Natural killer cell (primary cell): ENCODE data around the gene SHCBP1L. TPM values are rescaled to one million over a fixed set of nuclear protein-coding genes. Genes with fewer than 3 reads are reported as not detected.

ENCODE experiments used
- ATAC-seq, 3 donors: fragments of 150-1000 bp in 2 of 3; fragments of 200-7000 bp in 1 of 3; cut with Tn5 transposase; 1 replicate in 1 of 3; 2 replicates in 2 of 3; pipeline ENCODE4 v1.10.0; 2021; ENCODE audit warnings: mild to moderate bottlenecking in 2 of 3, moderate library complexity in 2 of 3
- DNase-seq, 2 donors: peaks; one replicate each; pipeline versions ENCODE4 v3.0.0 to v3.0.0-alpha.2; 2013 to 2021; ENCODE audit warnings: mixed read lengths in 1 of 2
- H3K27ac ChIP-seq: one replicate; pipeline ENCODE4 v1.5.1; 2013; ENCODE audit warnings: mild to moderate bottlenecking, low read length
- H3K27me3 ChIP-seq: one replicate; pipeline ENCODE4 v1.6.1; 2013; ENCODE audit warnings: low read length; ENCODE audit not compliant: control insufficient read depth, insufficient read depth
- H3K36me3 ChIP-seq: one replicate; pipeline ENCODE4 v1.6.1; 2013; ENCODE audit warnings: low read length; ENCODE audit not compliant: control insufficient read depth, insufficient read depth
- H3K4me1 ChIP-seq: one replicate; pipeline ENCODE4 v1.6.1; 2013; ENCODE audit warnings: low read length; ENCODE audit not compliant: control insufficient read depth, insufficient read depth
- H3K4me3 ChIP-seq: one replicate; pipeline ENCODE4 v1.5.1; 2013; ENCODE audit warnings: low read length
- H3K9me3 ChIP-seq: one replicate; pipeline ENCODE4 v1.6.1; 2013; ENCODE audit warnings: low read length; ENCODE audit not compliant: control insufficient read depth, insufficient read depth
- H3K27ac Mint-ChIP-seq, 2 donors: one replicate each; pipeline ENCODE4 v1.8.0; 2022; ENCODE audit warnings: mild to moderate bottlenecking in 2 of 2, mixed read lengths in 2 of 2, moderate library complexity in 1 of 2
- H3K27me3 Mint-ChIP-seq, 2 donors: one replicate each; pipeline ENCODE4 v1.8.0; 2022; ENCODE audit warnings: low read depth in 2 of 2, mixed read lengths in 2 of 2
- H3K36me3 Mint-ChIP-seq: one replicate; pipeline ENCODE4 v1.8.0; 2022; ENCODE audit warnings: mixed read lengths
- H3K4me1 Mint-ChIP-seq, 2 donors: one replicate each; pipeline ENCODE4 v1.8.0; 2022; ENCODE audit warnings: mixed read lengths in 2 of 2
- H3K4me3 Mint-ChIP-seq: one replicate; pipeline ENCODE4 v1.8.0; 2022; ENCODE audit warnings: mild to moderate bottlenecking, moderate library complexity, mixed read lengths
- H3K9me3 Mint-ChIP-seq, 2 donors: one replicate each; pipeline ENCODE4 v1.8.0; 2022; ENCODE audit warnings: mixed read lengths in 2 of 2
- WGBS: methylation state at CpG from one replicate; pipeline ENCODE4 v1.1.7; 2013; ENCODE audit warnings: missing lambda C conversion rate; ENCODE audit not compliant: insufficient coverage; 5-methylcytosine and 5-hydroxymethylcytosine counted together
- intact Hi-C: fragments of 100-400 bp; cut with micrococcal nuclease; formaldehyde crosslinking; loops from one replicate; pipeline ENCODE4 v1.14.2; 2022
- total RNA-seq, 4 donors: library from RNA; stranded (reverse); fragments of 120-200 nt in 1 of 4; gene quantifications; one replicate each; pipeline versions ENCODE4 v1.2.3 to v1.2.4, GENCODE V29; 2013 to 2022
- TF ChIP-seq, protein P1 (sequence below): fragments of 200-600 bp; IDR thresholded peaks from one replicate; pipeline ENCODE4 v1.8.0; 2022; ENCODE audit warnings: antibody characterized with exemption

SHCBP1L gene
- total RNA-seq, 3 donors from 2014 or later (not counting 1 experiment from before 2014, with no cell fraction given), result not detected

DNA sequence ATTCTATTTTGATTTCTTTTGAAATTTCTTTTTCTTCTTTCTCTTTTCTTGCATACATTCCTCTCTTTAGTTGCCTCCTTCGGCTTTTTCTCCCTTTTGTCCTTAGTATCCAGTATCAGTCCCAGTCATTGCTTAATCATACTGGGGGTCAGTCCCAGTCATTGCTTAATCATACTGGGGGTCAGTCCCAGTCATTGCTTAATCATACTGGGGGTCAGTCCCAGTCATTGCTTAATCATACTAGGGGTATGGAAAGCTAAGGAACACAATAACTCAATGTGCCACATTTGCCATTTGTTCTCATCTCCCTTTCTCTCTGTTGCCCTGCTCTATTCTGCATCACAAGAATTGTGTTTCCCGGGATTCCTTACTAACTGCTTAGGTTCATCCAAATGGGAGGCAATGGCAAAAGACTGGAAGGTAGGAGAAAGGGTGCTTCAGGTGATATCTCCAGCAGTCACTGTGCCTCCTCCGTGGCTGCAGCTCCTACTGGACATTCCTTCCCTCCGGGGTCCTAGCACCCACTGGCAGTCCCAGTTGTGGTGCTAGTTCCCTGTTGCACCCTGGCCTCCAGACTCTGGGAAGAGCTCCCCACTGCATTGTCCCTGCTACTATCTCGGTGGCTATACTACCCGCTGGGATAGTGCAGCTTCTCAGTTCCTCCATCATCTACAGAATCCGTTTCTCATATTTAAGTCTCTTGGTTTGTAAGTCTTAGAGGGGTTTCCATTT lies 37.6 kb upstream of the SHCBP1L start:
- no peaks in the 10 kb centered on the region for H3K27me3 ChIP-seq
- intact Hi-C loops, result no loop called here
- no peak overlapping the region for H3K4me3 ChIP-seq
- Mint-ChIP-seq H3K4me1 (no peaks in the 10 kb centered on the region), H3K27me3 (peaks cover 7 to 17% of the 10 kb centered on the region in 2 donors), H3K27ac (no peak overlapping the region), H3K9me3 (no peaks in the 10 kb centered on the region), H3K36me3 (no peaks in the 10 kb centered on the region), H3K4me3 (no peak overlapping the region)
- no peak for ATAC-seq
- no peak overlapping the region for H3K27ac ChIP-seq
- TF ChIP-seq, protein P1, sequence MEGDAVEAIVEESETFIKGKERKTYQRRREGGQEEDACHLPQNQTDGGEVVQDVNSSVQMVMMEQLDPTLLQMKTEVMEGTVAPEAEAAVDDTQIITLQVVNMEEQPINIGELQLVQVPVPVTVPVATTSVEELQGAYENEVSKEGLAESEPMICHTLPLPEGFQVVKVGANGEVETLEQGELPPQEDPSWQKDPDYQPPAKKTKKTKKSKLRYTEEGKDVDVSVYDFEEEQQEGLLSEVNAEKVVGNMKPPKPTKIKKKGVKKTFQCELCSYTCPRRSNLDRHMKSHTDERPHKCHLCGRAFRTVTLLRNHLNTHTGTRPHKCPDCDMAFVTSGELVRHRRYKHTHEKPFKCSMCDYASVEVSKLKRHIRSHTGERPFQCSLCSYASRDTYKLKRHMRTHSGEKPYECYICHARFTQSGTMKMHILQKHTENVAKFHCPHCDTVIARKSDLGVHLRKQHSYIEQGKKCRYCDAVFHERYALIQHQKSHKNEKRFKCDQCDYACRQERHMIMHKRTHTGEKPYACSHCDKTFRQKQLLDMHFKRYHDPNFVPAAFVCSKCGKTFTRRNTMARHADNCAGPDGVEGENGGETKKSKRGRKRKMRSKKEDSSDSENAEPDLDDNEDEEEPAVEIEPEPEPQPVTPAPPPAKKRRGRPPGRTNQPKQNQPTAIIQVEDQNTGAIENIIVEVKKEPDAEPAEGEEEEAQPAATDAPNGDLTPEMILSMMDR, result no peak
- no peaks in the 10 kb centered on the region for H3K4me1 ChIP-seq
- WGBS, result 89% methylated on average over 5 of the region's 7 CpGs
- no peaks in the 10 kb centered on the region for H3K9me3 ChIP-seq
- no peaks in the 10 kb centered on the region for H3K36me3 ChIP-seq
- no peak for DNase-seq

- no peaks in the 10 kb centered on the region for H3K36me3 ChIP-seq
- no CpG with 5 or more reads among the region's 1 CpG for WGBS
- TF ChIP-seq, protein P1, result no peak
- Mint-ChIP-seq H3K9me3 (no peaks in the 10 kb centered on the region), H3K27me3 (peaks cover 10 to 16% of the 10 kb centered on the region in 2 donors), H3K27ac (no peak overlapping the region), H3K4me3 (no peak overlapping the region), H3K36me3 (no peaks in the 10 kb centered on the region), H3K4me1 (no peaks in the 10 kb centered on the region)
- ATAC-seq (no peak), DNase-seq (no peak)
- H3K4me1 ChIP-seq, result no peaks in the 10 kb centered on the region
- no peaks in the 10 kb centered on the region for H3K9me3 ChIP-seq
- no peaks in the 10 kb centered on the region for H3K27me3 ChIP-seq
- no peak overlapping the region for H3K4me3 ChIP-seq
- intact Hi-C loops, result no loop called here
- no peak overlapping the region for H3K27ac ChIP-seq
These were observed 32.9 kb upstream of the SHCBP1L start for GRCh38 chr1:182985876-182986275.

- Histone ChIP-seq H3K4me1 (no peaks in the 10 kb centered on the region), H3K36me3 (no peaks in the 10 kb centered on the region), H3K27ac (no peak overlapping the region), H3K4me3 (no peak overlapping the region), H3K9me3 (no peaks in the 10 kb centered on the region), H3K27me3 (no peaks in the 10 kb centered on the region)
- H3K4me1 Mint-ChIP-seq, result no peaks in the 10 kb centered on the region
- no peak for DNase-seq
- peaks cover 7 to 9% of the 10 kb centered on the region in 2 donors for H3K27me3 Mint-ChIP-seq
- no peak overlapping the region for H3K27ac Mint-ChIP-seq
- TF ChIP-seq, protein P1, result no peak
- WGBS, result no CpG with 5 or more reads among the region's 1 CpG
- no peak overlapping the region for H3K4me3 Mint-ChIP-seq
- no peaks in the 10 kb centered on the region for H3K36me3 Mint-ChIP-seq
- no peak for ATAC-seq
- no peaks in the 10 kb centered on the region for H3K9me3 Mint-ChIP-seq
- intact Hi-C loops, result no loop called here
These were observed 31.7 kb upstream of the SHCBP1L start for GRCh38 chr1:182984621-182985020.

- Histone ChIP-seq H3K27me3 (no peaks in the 10 kb centered on the region), H3K4me3 (no peak overlapping the region), H3K36me3 (no peaks in the 10 kb centered on the region), H3K9me3 (no peaks in the 10 kb centered on the region), H3K4me1 (no peaks in the 10 kb centered on the region), H3K27ac (no peak overlapping the region)
- TF ChIP-seq, protein P1, result no peak
- WGBS, result 89% methylated on average over 7 of the region's 7 CpGs
- no peaks in the 10 kb centered on the region for H3K4me1 Mint-ChIP-seq
- no peaks in the 10 kb centered on the region for H3K9me3 Mint-ChIP-seq
- ATAC-seq (no peak), DNase-seq (no peak)
- H3K27me3 Mint-ChIP-seq, result peaks cover 7 to 9% of the 10 kb centered on the region in 2 donors
- intact Hi-C loops, result no loop called here
- no peaks in the 10 kb centered on the region for H3K36me3 Mint-ChIP-seq
- H3K27ac Mint-ChIP-seq, result no peak overlapping the region
- no peak overlapping the region for H3K4me3 Mint-ChIP-seq
These were observed 31.2 kb upstream of the SHCBP1L start for GRCh38 chr1:182984138-182984537.
